GM12864 (cell line): ENCODE data around the gene KLF9.

Experiments
- DNase-seq: peaks from one replicate; pipeline ENCODE4 v3.0.0-alpha.2; 2011; ENCODE audit warnings: low read depth
- H3K4me3 ChIP-seq: 2 replicates; pipeline ENCODE4 v1.5.1; 2011; ENCODE audit warnings: mild to moderate bottlenecking, low read depth, low read length, control low read depth
- CTCF ChIP-seq: IDR thresholded peaks from 2 replicates; pipeline ENCODE4 v1.5.1; 2011; ENCODE audit warnings: low read depth, mild to moderate bottlenecking, moderate library complexity, low read length, control low read depth, inconsistent platforms; ENCODE audit errors: missing control alignments

The KLF9 gene

DNA sequence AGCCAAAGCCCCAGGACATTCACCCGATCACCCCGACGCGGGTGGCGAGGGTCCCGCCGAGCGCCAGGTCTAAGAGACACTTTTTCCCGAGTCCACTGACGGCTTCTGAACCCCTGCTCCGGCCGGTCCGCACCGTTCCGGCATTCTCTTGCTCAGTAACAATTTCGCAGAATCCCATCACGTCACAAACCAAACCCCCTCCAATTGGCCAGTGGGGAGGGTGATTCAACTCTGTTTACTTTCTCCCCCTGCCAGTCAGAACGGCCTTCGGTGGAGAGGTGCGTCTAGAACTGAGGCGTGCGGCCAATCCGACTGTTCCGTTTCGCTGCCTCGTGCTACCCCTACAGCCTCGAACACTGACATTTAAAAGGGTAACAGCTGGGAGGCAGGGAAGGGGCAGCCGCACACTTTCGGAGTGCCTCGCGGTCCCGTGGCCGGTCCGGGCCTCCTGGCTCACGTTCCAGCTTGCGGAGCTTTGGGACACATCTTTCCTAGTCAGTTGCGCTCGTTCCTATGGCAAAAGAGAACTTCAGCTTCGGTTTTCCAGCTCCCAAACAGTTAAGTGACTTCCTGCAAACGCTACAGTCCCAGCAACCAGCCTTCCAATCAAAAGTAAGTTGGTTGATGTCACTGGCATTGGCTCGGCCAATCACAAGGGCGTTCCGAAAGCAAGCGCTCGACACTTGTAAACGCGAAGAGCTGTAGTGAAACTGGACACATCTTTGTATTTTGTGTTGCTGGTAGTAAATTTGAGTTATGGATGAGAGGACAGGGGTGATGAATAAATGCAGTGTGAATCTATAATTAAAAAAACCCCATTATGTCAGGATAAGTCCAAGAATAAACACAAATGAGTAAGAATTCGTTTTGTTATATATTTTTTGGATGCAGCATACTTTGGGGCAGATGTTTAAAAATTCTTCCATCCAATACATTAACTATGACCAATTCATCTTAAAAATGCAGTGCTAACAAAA is at the start of gene KLF9:
KLF9 (minus strand) TSS at position 859 of the 977 bp plus-strand sequence. CDS start 1,294 bp downstream, outside the sequence.
- peak; percentile 75 for DNase-seq
- peak within 1 kb of the TSS; percentile 59 for H3K4me3 ChIP-seq
- TF ChIP-seq CTCF = no peak

DNA sequence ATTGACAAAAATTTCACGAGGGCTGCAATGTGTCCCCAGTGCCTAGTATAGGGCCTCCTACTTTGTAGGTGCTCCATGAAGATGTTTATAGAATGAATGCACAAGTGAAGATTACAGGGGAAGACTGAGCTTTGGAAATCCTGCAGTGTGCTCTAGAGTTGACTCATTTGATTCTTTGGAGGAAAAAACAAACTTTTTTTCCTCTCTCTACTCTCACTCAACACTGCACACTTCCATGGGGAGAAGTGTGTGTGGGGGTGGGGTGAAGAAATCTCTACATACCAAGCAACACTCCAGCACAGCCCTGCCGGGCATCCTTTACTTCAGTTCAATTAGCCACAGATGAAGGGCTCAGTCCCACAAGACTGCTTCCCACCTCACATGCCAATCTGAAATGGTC is 49.4 kb upstream of the KLF9 start:
- no peak for TF ChIP-seq CTCF
- no peak for DNase-seq

DNA sequence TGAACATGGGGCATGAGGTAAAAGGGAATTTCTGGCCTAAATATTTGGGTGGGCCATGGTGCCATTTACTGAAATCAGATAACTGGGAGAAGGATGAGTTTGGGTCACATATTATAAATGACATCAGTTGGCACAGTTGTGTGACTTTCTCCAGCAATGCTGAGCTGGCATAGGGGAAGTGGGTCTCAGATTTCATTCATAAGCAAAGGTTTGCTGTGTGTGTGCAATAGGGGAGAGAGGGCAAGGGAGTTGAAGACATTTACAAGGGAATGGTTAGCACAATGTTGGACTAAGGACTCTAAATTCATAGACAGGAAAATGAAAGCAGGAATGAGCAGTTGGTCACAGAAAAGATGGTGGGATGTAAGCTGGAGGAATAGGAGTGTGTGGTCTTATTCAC is 47.8 kb upstream of the KLF9 start:
- no peak for DNase-seq
- no peak for TF ChIP-seq CTCF
- no peak overlapping the region for H3K4me3 ChIP-seq

More for the DNA sequence above, 49.4 kb upstream of the KLF9 start:
- H3K4me3 ChIP-seq = no peak overlapping the region

- no peak for DNase-seq
- TF ChIP-seq CTCF = no peak
- H3K4me3 ChIP-seq = no peak overlapping the region
Observed at GRCh38 chr9:70457235-70457634, 42.8 kb upstream of the KLF9 start.

DNA sequence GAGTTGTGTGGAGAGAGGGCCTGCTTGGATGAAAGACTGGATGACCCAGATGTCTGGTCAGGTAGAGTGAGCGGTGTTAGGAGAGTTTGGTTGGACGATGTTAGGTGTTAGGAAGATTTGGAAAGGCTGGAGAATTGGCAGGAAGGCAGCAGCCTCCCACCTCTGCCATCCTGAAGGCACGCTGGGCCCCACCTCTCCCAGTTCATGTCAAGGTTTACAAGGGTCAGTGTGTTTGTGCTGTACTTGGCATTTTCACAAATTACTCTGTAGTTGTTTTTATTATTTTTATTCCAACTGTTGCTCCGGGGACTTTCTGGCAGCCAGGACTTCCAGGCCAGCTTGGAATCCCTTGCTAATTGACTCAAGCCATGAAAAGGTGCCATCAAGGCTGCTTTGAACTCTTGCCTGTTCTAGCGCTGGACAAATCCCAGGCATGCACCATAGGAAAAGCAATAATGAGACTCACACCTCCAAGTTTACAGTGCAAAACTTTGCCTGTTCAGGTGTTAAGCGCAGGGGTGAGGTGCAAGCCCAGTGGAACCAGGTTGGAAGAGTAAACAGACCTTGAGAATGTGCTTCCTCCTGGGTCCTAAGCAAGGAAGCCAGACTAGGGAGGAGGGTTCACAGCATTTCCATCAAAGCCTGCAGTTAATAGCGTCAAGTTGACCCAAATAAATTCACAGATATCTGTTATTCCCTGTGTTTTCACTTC is 41.7 kb upstream of the KLF9 start:
- H3K4me3 ChIP-seq = no peak overlapping the region
- no peak for TF ChIP-seq CTCF
- no peak for DNase-seq

DNA sequence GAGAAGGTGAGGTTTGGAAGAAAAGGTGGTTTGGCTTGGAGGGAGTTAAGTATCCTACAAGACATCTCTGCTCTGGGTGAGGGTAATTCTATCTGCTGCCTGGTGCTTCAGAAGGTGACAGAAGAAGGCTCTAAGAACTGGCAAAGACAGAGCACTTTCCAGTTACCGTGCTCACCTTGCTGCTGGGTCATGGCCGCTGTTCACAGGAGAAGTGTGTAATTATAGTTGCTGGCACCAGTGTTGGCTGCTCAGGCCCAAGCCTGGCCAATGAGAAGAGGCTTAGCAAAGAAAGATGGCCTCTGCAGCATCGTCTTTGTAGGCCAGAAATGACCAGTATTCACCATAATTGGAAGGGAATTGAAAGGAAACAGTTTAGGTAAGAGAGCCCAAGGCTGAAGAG is 37.9 kb upstream of the KLF9 start:
- DNase-seq = no peak
- no peak for TF ChIP-seq CTCF

More for the DNA sequence above, 37.9 kb upstream of the KLF9 start:
- no peak overlapping the region for H3K4me3 ChIP-seq
